HCT116 (cell line): ENCODE data around the gene SCN1B. TPM values are rescaled to one million over a fixed set of nuclear protein-coding genes. Genes with fewer than 3 reads are reported as not detected.

Experiments
- ATAC-seq: fragments of 200-7000 bp; cut with Tn5 transposase; 2 replicates; pipeline ENCODE4 v1.9.1; 2020; ENCODE audit warnings: mild to moderate bottlenecking, moderate library complexity
- BruUV-seq: library from RNA; stranded (reverse); fragments of 400-500 nt; replicated peaks from 2 replicates; lab custom pipeline; 2021; lab: Mats Ljungman, UMichigan
- CTCF ChIA-PET: fragments of 300-600 bp; sonication (Branson Sonifier 250); formaldehyde crosslinking; loops from one replicate; lab custom pipeline; 2021; ENCODE audit warnings: antibody characterized with exemption; lab: Charles Lee
- POLR2A ChIA-PET: fragments of 300-600, 350-600 bp; sonication (Branson Sonifier 250); formaldehyde crosslinking; loops from one replicate; lab custom pipeline; 2021; ENCODE audit warnings: antibody characterized with exemption; lab: Charles Lee
- RAD21 ChIA-PET, 2 experiments: fragments of 300-600 bp; sonication (Branson Sonifier 250); formaldehyde crosslinking; loops; one replicate each; lab custom pipeline; 2023; ENCODE audit warnings: low total read pairs in 2 of 2; ENCODE audit not compliant: uncharacterized antibody in 2 of 2, unreplicated experiment in 2 of 2, low non-redundant PET in 1 of 2; lab: Charles Lee
- DNase-seq: peaks from one replicate; pipeline ENCODE4 v3.0.0-alpha.2; 2010; ENCODE audit warnings: low read depth, low spot score
- H2AFZ ChIP-seq: fragments of 200-600 bp; shearing (Covaris generic), sonication (generic); 2 replicates; pipeline ENCODE4 v1.6.1; 2017; ENCODE audit warnings: low read depth, mixed run types, mixed read lengths, antibody characterized with exemption, low read length; ENCODE audit not compliant: poor library complexity, severe bottlenecking
- H3K27ac ChIP-seq: 2 replicates; pipeline ENCODE4 v1.5.1; 2012; ENCODE audit warnings: low read depth, low read length
- H3K27me3 ChIP-seq: fragments of 200-600 bp; sonication (generic); 2 replicates; pipeline ENCODE4 v1.6.1; 2016; ENCODE audit warnings: mixed run types, low read length, mixed read lengths; ENCODE audit not compliant: insufficient read depth
- H3K36me3 ChIP-seq, 2 experiments: fragments of 200-500 bp in 1 of 2; fragments of 200-600 bp in 1 of 2; sonication (Bioruptor generic) in 1 of 2; sonication (generic) in 1 of 2; 2 replicates each; pipeline versions ENCODE4 v1.5.1 to v1.6.1; 2014 to 2016; ENCODE audit warnings: low read length in 2 of 2, inconsistent platforms in 1 of 2, mixed read lengths in 1 of 2, mixed run types in 1 of 2; ENCODE audit not compliant: insufficient read depth in 2 of 2, control insufficient read depth in 1 of 2
- H3K4me1 ChIP-seq, 2 experiments: fragments of 200-600 bp in 1 of 2; sonication (generic) in 1 of 2; 2 replicates each; pipeline versions ENCODE4 v1.5.1 to v1.6.1; 2012 to 2017; ENCODE audit warnings: low read length in 2 of 2, inconsistent platforms in 1 of 2, mild to moderate bottlenecking in 1 of 2, mixed read lengths in 1 of 2, mixed run types in 1 of 2, moderate library complexity in 1 of 2; ENCODE audit not compliant: insufficient read depth in 2 of 2, control insufficient read depth in 1 of 2
- H3K4me2 ChIP-seq: fragments of 200-600 bp; sonication (generic); 2 replicates; pipeline ENCODE4 v1.6.1; 2017; ENCODE audit warnings: mixed run types, low read length, mixed read lengths
- H3K4me3 ChIP-seq, 2 experiments: fragments of 200-600 bp in 1 of 2; sonication (generic) in 1 of 2; replicated peaks in 1 of 2; 2 replicates each; pipeline ENCODE4 v1.5.1; 2011 to 2016; ENCODE audit warnings: low read length in 2 of 2, control low read depth in 1 of 2, low read depth in 1 of 2, mild to moderate bottlenecking in 1 of 2, mixed read lengths in 1 of 2, mixed run types in 1 of 2
- H3K79me2 ChIP-seq: fragments of 200-600 bp; sonication (generic); 2 replicates; pipeline ENCODE4 v1.6.1; 2017; ENCODE audit warnings: mild to moderate bottlenecking, mixed run types, low read length, moderate library complexity, mixed read lengths; ENCODE audit not compliant: insufficient read depth
- H3K9ac ChIP-seq: fragments of 200-600 bp; sonication (generic); 2 replicates; pipeline ENCODE4 v1.6.1; 2016; ENCODE audit warnings: low read length, mixed read lengths
- H3K9me2 ChIP-seq: fragments of 200-600 bp; sonication (generic), shearing (Covaris generic); 2 replicates; pipeline ENCODE4 v1.6.1; 2017; ENCODE audit warnings: mixed run types, mild to moderate bottlenecking, moderate library complexity; ENCODE audit not compliant: insufficient read depth
- H3K9me3 ChIP-seq, 2 experiments: fragments of 200-500 bp in 1 of 2; fragments of 200-600 bp in 1 of 2; sonication (Bioruptor generic) in 1 of 2; sonication (generic) in 1 of 2; 2 replicates each; pipeline ENCODE4 v1.6.1; 2014 to 2017; ENCODE audit warnings: low read length in 2 of 2, mixed read lengths in 2 of 2, inconsistent platforms in 1 of 2, low read depth in 1 of 2, mild to moderate bottlenecking in 1 of 2, mixed run types in 1 of 2, moderate library complexity in 1 of 2; ENCODE audit not compliant: control insufficient read depth in 1 of 2, insufficient read depth in 1 of 2
- H4K20me1 ChIP-seq: fragments of 200-600 bp; sonication (generic), shearing (Covaris generic); 2 replicates; pipeline ENCODE4 v1.6.1; 2017; ENCODE audit warnings: mixed run types, mild to moderate bottlenecking, moderate library complexity; ENCODE audit not compliant: insufficient read depth
- CBX3 ChIP-seq: IDR thresholded peaks from 2 replicates; pipeline ENCODE4 v1.6.1; 2012; ENCODE audit warnings: low read depth
- EGR1 ChIP-seq: IDR thresholded peaks from 2 replicates; pipeline ENCODE4 v1.6.1; 2012; ENCODE audit warnings: low read depth
- ELF1 ChIP-seq: IDR thresholded peaks from 2 replicates; pipeline ENCODE4 v1.6.1; 2012; ENCODE audit warnings: low read depth, borderline replicate concordance
- JUND ChIP-seq: IDR thresholded peaks from 2 replicates; pipeline ENCODE4 v1.6.1; 2012
- POLR2AphosphoS5 ChIP-seq: IDR thresholded peaks from 2 replicates; pipeline ENCODE4 v1.6.1; 2011; ENCODE audit warnings: mild to moderate bottlenecking, low read depth, low read length, moderate library complexity
- RAD21 ChIP-seq: IDR thresholded peaks from 2 replicates; pipeline ENCODE4 v1.6.1; 2012; ENCODE audit warnings: low read depth, mild to moderate bottlenecking
- TCF7L2 ChIP-seq: IDR thresholded peaks from 2 replicates; pipeline ENCODE4 v1.7.0; 2011; ENCODE audit warnings: borderline replicate concordance, inconsistent platforms; ENCODE audit not compliant: insufficient read depth, insufficient read length; ENCODE audit errors: extremely low read depth
- ZNF274 ChIP-seq: fragments of 200-500 bp; sonication (Bioruptor generic); IDR thresholded peaks from 2 replicates; pipeline ENCODE4 v1.6.1; 2014; ENCODE audit warnings: mild to moderate bottlenecking, low read depth, low read length, inconsistent platforms
- intact Hi-C: fragments of 100-400 bp; cut with micrococcal nuclease; formaldehyde crosslinking; loops from 2 replicates; pipeline ENCODE4 v1.10.0; 2022
- total RNA-seq: library from RNA; stranded (reverse); gene quantifications from one replicate; pipeline ENCODE4 v1.2.1, GENCODE V29; 2021; ENCODE audit not compliant: unreplicated experiment

SCN1B gene
- total RNA-seq, 1 experiment from 2014 or later: 6.6 TPM

GRCh38 chr19:35015270-35015953, 14.9 kb upstream of the SCN1B start:
- no peak overlapping the region for H3K9ac ChIP-seq
- H3K27me3 ChIP-seq: no peaks in the 10 kb centered on the region
- H3K36me3 ChIP-seq: peaks cover 25% of the 10 kb centered on the region in 2 experiments; a peak in 3 of 4 replicates
- CTCF ChIA-PET: no interaction called here
- intact Hi-C loops: no loop called here
- H4K20me1 ChIP-seq: no peaks in the 10 kb centered on the region
- no peaks in the 10 kb centered on the region for H3K4me1 ChIP-seq
- H3K4me2 ChIP-seq: no peak overlapping the region
- no peaks in the 10 kb centered on the region for H3K9me3 ChIP-seq
- H3K79me2 ChIP-seq: no peaks in the 10 kb centered on the region
- RAD21 ChIA-PET: no interaction called here
- H3K9me2 ChIP-seq: no peaks in the 10 kb centered on the region
- no peak for TF ChIP-seq POLR2AphosphoS5
- TF ChIP-seq EGR1: no peak
- TF ChIP-seq JUND: no peak
- DNase-seq (no peak), ATAC-seq (peak; percentile 56)
- POLR2A ChIA-PET: no interaction called here
- H3K4me3 ChIP-seq: no peak overlapping the region
- BruUV-seq: no TSS peak
- no peak overlapping the region for H2AFZ ChIP-seq
- H3K27ac ChIP-seq: no peak overlapping the region

GRCh38 chr19:35015954-35016351, 14.3 kb upstream of the SCN1B start:
- RAD21 ChIA-PET: no interaction called here
- no peak overlapping the region for H2AFZ ChIP-seq
- H3K36me3 ChIP-seq: peaks cover 21 to 26% of the 10 kb centered on the region in 2 experiments; a peak in 3 of 4 replicates
- H3K27ac ChIP-seq: no peak overlapping the region
- TF ChIP-seq EGR1: no peak
- TF ChIP-seq RAD21: no peak
- TF ChIP-seq ZNF274: no peak
- no peak for TF ChIP-seq TCF7L2
- TF ChIP-seq POLR2AphosphoS5: no peak
- TF ChIP-seq ELF1: no peak
- TF ChIP-seq CBX3: no peak
- TF ChIP-seq, all 23 proteins: peak for 0
- no peaks in the 10 kb centered on the region for H3K27me3 ChIP-seq
- DNase-seq: no peak
- H3K9me2 ChIP-seq: no peaks in the 10 kb centered on the region
- ChIA-PET CTCF (interaction anchor here (1.2 kb wide), 1 partner anchor 14 kb away, joined by 3 read pairs; no protein-coding TSS in a partner anchor), POLR2A (no interaction called here)
- no peak overlapping the region for H3K9ac ChIP-seq
- H3K4me3 ChIP-seq: no peak overlapping the region
- H3K79me2 ChIP-seq: no peaks in the 10 kb centered on the region
- H4K20me1 ChIP-seq: no peaks in the 10 kb centered on the region
- no TSS peak for BruUV-seq
- no peaks in the 10 kb centered on the region for H3K4me1 ChIP-seq
- H3K9me3 ChIP-seq: no peaks in the 10 kb centered on the region
- intact Hi-C loops: no loop called here
- H3K4me2 ChIP-seq: no peak overlapping the region
- ATAC-seq: no peak
